Esophagus muscularis mucosa (tissue), 4 donors: ENCODE results near the gene CUBN. TPM values are rescaled to one million over a fixed set of nuclear protein-coding genes. Genes with fewer than 3 reads are reported as not detected.
A peak's percentile ranks its signal among the peaks of the same experiment; 100 is the strongest.

Source experiments
- DNase-seq: peaks from one replicate; pipeline ENCODE4 v3.0.0-alpha.2; 2017; ENCODE audit errors: extremely low spot score
- H3K27ac ChIP-seq, 4 donors: fragments of 200-600 bp; sonication (generic); replicated peaks in 1 of 4; 1 replicate in 3 of 4; 2 replicates in 1 of 4; pipeline ENCODE4 v1.5.1; 2016 to 2019; ENCODE audit warnings: mild to moderate bottlenecking in 1 of 4
- H3K27me3 ChIP-seq, 4 donors: fragments of 200-600 bp; sonication (generic); one replicate each; pipeline versions ENCODE4 v1.5.1 to v1.6.0; 2016 to 2019
- H3K36me3 ChIP-seq, 4 donors: fragments of 200-600 bp; sonication (generic); one replicate each; pipeline ENCODE4 v1.5.1; 2016 to 2019
- H3K4me1 ChIP-seq, 4 donors: fragments of 200-600 bp; sonication (generic); one replicate each; pipeline ENCODE4 v1.5.1; 2016 to 2019
- H3K4me3 ChIP-seq, 4 donors: fragments of 200-600 bp; sonication (generic); 1 replicate in 2 of 4; 2 replicates in 2 of 4; pipeline ENCODE4 v1.5.1; 2016 to 2019; ENCODE audit warnings: mild to moderate bottlenecking in 4 of 4, moderate library complexity in 1 of 4
- H3K9me3 ChIP-seq, 4 donors: fragments of 200-600 bp; sonication (generic); 1 replicate in 3 of 4; 2 replicates in 1 of 4; pipeline ENCODE4 v1.5.1; 2016 to 2019
- EP300 ChIP-seq: sonication (generic); formaldehyde crosslinking; IDR thresholded peaks from one replicate; pipeline ENCODE4 v1.6.1; 2017; ENCODE audit warnings: antibody characterized with exemption
- POLR2A ChIP-seq: fragments of 450-650 bp; IDR thresholded peaks from one replicate; pipeline ENCODE4 v1.6.1; 2017; ENCODE audit warnings: antibody characterized with exemption, moderate library complexity, mild to moderate bottlenecking, low read depth
- POLR2AphosphoS5 ChIP-seq, 2 donors: sonication (generic); formaldehyde crosslinking; IDR thresholded peaks; one replicate each; pipeline ENCODE4 v1.6.1; 2017; ENCODE audit warnings: antibody characterized with exemption in 2 of 2
- WGBS: methylation state at CpG from one replicate; pipeline ENCODE4 v1.1.5; 2018; 5-methylcytosine and 5-hydroxymethylcytosine counted together
- intact Hi-C: fragments of 100-400 bp; cut with DNase I; formaldehyde crosslinking; loops from one replicate; pipeline ENCODE4 v1.15.1; 2023
- total RNA-seq, 4 donors: library from RNA; depleted of rRNA; stranded (reverse); fragments of >200 nt; gene quantifications; one replicate each; pipeline versions ENCODE4 v1.1.0 to v1.2.1, GENCODE V29; 2016
- TF ChIP-seq, protein P1 (sequence below), 3 experiments: fragments of 200-600 bp in 2 of 3; fragments of 450-650 bp in 1 of 3; sonication (generic) in 2 of 3; IDR thresholded peaks; one replicate each; pipeline ENCODE4 v1.5.1; 2017 to 2019; ENCODE audit warnings: antibody characterized with exemption in 3 of 3, mild to moderate bottlenecking in 2 of 3, moderate library complexity in 1 of 3

CUBN gene
- total RNA-seq, 4 donors from 2014 or later: 1.3 to 4.6 (median 2.3) TPM

DNA sequence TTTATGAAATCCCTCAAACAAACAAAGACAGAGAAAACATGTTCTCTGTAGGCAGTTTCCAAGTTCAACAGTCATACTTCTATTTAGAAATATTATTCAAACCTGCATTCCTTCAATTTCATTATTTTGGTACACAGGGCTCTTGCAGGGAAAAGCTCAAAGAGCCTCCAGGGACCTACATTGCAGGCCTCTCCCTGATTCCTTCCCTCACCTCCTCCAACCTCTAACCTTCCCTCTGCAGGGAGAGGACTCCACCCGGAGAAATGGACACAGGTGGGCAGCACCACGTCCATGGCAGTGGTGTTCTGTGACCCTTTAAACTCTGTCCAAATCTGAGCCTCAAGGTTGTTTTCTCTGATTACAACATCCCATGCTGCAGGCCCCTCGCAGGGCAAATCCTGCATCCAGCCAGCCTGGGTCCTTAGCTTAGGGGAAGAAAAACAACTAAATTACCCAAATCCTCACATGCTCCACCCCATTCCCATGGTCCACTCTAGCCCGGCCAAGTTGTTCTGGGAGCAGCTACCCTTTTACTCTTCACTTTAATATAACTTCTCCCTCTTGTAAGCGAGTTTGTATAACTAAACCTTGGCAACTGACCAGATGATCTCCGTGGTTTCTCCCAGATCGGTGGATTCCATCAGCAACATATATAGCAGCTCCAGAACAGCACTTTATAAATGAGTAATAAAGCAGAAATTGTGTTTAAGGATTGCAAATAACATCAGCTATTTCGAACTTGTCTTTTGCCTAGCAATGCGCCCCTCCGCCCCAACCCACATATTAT, 129.8 kb downstream of the CUBN start:
- WGBS: 63% methylated on average over 10 of the region's 10 CpGs
- TF ChIP-seq POLR2AphosphoS5 (IDR thresholded peaks at IDR 0.05) (peak in 1 of 2 donors; percentile 21), POLR2A (no peak), EP300 (no peak)
- TF ChIP-seq, protein P1, sequence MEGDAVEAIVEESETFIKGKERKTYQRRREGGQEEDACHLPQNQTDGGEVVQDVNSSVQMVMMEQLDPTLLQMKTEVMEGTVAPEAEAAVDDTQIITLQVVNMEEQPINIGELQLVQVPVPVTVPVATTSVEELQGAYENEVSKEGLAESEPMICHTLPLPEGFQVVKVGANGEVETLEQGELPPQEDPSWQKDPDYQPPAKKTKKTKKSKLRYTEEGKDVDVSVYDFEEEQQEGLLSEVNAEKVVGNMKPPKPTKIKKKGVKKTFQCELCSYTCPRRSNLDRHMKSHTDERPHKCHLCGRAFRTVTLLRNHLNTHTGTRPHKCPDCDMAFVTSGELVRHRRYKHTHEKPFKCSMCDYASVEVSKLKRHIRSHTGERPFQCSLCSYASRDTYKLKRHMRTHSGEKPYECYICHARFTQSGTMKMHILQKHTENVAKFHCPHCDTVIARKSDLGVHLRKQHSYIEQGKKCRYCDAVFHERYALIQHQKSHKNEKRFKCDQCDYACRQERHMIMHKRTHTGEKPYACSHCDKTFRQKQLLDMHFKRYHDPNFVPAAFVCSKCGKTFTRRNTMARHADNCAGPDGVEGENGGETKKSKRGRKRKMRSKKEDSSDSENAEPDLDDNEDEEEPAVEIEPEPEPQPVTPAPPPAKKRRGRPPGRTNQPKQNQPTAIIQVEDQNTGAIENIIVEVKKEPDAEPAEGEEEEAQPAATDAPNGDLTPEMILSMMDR (IDR thresholded peaks at IDR 0.05): no peak
- peak; percentile 91 for DNase-seq
- no peaks in the 10 kb centered on the region for H3K27me3 ChIP-seq
- no peaks in the 10 kb centered on the region for H3K36me3 ChIP-seq
- intact Hi-C loops: no loop called here
- peaks cover 27 to 72% (median 61%) of the 10 kb centered on the region in 4 donors for H3K4me1 ChIP-seq
- H3K4me3 ChIP-seq: no peak overlapping the region
- peak overlapping the region; percentile 42 to 81 (median 67) for H3K27ac ChIP-seq
- no peaks in the 10 kb centered on the region for H3K9me3 ChIP-seq

DNA sequence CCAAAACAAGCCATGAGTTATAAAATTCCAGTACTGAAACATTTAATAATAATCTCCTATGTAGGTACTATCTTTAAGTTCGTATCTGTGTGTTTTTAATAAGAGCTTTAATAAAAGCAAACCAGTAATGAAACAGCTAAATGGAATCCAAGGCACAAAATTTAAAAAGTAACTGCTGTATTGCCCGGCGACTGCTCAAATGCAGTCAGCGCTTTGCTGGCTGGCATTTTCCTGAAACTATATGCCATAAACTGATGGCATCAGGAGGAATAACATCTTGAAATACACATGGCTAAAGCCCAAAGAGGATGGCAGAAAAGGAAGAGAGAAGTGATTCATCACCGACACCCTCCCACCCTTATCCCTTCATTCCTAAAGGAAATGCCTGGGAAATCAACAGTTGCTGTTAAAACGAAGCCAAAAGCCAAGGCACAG, 133.1 kb downstream of the CUBN start:
- intact Hi-C loops: no loop called here
- Histone ChIP-seq H3K9me3 (no peaks in the 10 kb centered on the region), H3K36me3 (no peaks in the 10 kb centered on the region), H3K4me1 (peaks cover 18 to 52% (median 43%) of the 10 kb centered on the region in 4 donors), H3K4me3 (no peak overlapping the region), H3K27ac (peak overlapping the region; percentile 25 to 63 (median 40)), H3K27me3 (no peaks in the 10 kb centered on the region)
- no peak for DNase-seq
- 32% methylated on average over 6 of the region's 6 CpGs for WGBS
- TF ChIP-seq POLR2A (no peak), POLR2AphosphoS5 (IDR thresholded peaks at IDR 0.05) (no peak), EP300 (no peak)
- TF ChIP-seq, protein P1 (IDR thresholded peaks at IDR 0.05): no peak

DNA sequence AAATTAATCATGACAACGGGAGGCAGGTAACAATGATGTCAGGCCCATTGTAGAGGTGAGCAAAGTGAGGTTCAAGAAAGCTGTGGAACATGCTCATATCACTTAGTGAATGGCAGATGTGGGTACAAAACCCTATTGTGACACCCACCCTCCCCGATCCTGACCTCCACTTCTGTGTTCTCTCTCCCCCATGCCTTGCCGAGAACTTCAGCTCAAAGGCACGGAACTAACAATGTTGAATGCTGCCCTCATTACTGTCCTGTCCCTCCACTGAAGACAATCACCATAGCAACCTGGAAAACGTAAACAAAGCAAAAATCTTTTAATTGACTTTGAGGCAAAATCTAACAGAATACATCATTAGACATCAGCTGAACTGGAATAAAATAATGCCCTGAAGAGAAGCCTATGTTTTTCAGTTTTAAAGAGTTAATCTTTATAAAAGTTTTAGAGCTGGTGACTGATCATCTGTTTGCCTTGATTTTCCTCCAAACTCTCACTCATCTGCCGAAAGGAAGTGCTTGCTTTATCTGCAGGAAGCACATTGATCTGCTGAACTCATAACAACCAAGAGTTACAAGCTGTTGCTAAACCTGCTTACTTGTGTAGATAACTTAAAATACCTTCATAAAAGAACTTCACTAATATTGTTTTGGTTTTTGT, 133.6 kb downstream of the CUBN start:
- H3K4me1 ChIP-seq: peaks cover 18 to 46% (median 38%) of the 10 kb centered on the region in 4 donors
- intact Hi-C loops: no loop called here
- 34% methylated on average over 6 of the region's 6 CpGs for WGBS

DNA sequence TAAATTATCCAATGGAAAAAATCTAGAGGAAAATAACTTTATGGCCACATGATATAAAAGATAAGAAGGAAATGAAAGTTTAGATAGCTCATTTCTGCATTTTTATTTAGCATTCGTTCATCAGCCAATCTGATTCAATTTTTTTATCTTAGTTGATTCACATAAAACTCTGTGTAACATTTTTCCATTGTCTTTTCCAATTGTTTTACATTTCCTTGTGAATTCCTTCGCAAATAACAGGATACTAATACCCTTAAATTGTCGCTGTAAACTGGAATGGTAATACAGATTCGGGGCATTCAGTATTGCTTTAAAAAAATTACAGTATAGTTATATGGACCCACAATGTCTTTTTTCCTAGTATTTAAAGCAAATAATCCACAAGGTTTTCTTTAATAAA, 136.4 kb downstream of the CUBN start:
- no peak for DNase-seq
- H3K4me3 ChIP-seq: peak overlapping the region in 1 of 4 donors; percentile 38
- WGBS: 73% methylated on average over 4 of the region's 4 CpGs
- TF ChIP-seq EP300 (no peak), POLR2AphosphoS5 (IDR thresholded peaks at IDR 0.05) (no peak), POLR2A (no peak)
- TF ChIP-seq, protein P1 (IDR thresholded peaks at IDR 0.05): no peak
- no peaks in the 10 kb centered on the region for H3K36me3 ChIP-seq
- no peaks in the 10 kb centered on the region for H3K9me3 ChIP-seq
- intact Hi-C loops: no loop called here
- peaks cover 14 to 33% (median 29%) of the 10 kb centered on the region in 4 donors for H3K4me1 ChIP-seq
- no peaks in the 10 kb centered on the region for H3K27me3 ChIP-seq
- peak overlapping the region in 2 of 4 donors; percentile 1 to 40 for H3K27ac ChIP-seq

More for the DNA sequence above, 133.6 kb downstream of the CUBN start:
- Histone ChIP-seq H3K36me3 (no peaks in the 10 kb centered on the region), H3K27me3 (no peaks in the 10 kb centered on the region), H3K27ac (peak overlapping the region; percentile 25 to 63 (median 40)), H3K9me3 (no peaks in the 10 kb centered on the region), H3K4me3 (no peak overlapping the region)
- DNase-seq: no peak
- TF ChIP-seq, protein P1 (IDR thresholded peaks at IDR 0.05): no peak
- TF ChIP-seq POLR2A (no peak), EP300 (no peak), POLR2AphosphoS5 (IDR thresholded peaks at IDR 0.05) (peak in 1 of 2 donors; percentile 66)
